Ecto neural progenitor cell (in vitro differentiated cells): ENCODE results near the gene GABRA4.

Source experiments
- DNase-seq: peaks from one replicate; pipeline ENCODE4 v3.0.0-alpha.2; 2018; ENCODE audit warnings: low spot score

Gene GABRA4

GRCh38 chr4:46927201-46927600 is 66.2 kb downstream of the GABRA4 start:
- no peak for DNase-seq

DNA sequence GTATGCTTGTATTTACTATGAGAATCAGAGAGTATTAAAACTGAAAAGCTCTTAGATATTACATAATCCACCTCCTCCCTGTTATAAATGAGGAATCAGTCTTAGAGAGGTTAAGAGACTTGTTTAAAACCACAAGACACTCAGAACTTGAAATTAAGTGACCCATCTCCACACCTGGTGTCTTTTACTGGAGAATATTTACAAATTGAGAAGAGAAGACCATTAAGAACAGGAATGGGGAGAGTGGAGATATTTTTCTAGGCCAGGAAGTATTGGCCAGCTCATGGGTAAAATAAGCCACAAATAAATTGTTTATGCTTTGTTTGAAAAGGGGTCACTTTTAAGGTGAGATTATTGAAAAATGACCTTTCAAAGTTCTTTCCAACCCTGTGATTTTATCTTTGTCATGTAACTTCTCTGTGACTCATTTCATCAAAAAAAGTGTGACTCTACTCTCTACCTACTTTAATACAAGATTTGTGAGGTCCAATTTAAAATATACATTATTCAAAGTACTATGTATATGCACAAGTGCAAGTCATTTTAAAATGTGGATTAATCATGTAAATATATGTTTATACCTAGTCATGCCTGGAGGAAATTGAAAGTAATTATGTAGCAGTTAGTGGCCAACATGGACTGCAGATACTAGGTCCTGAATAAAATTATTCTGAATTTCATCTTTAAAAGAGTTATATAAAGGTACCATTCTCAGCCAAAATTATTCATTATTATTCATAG is 68.4 kb downstream of the GABRA4 start:
- no peak for DNase-seq

GRCh38 chr4:46922205-46922604 is 71.2 kb downstream of the GABRA4 start:
- no peak for DNase-seq

GRCh38 chr4:46909078-46909477 is 84.3 kb downstream of the GABRA4 start, which contains the start of gene COX7B2:
TSS of gene COX7B2 (minus strand) at chr4:46909245. CDS start at chr4:46735192, 174,053 bp downstream.
- no peak for DNase-seq

DNA sequence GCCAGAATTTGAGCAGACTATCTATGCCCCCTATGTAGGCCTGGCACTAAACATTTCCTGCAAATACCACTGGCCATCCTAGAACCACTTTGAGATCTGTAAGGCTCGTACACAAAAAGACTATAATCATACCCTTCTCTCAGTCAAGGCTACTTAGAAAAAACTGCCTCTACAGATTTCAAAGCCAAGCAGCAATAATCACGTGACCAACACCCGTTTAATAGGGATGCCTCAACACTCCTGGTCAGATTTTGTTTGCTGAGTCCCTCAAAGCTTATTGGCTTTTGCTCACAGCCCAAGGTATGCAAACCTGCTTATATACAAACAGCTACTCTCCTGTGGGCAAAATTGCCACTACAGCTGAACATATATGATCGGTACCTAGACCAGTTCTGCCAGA is 85.2 kb downstream of the GABRA4 start:
- DNase-seq, result no peak

DNA sequence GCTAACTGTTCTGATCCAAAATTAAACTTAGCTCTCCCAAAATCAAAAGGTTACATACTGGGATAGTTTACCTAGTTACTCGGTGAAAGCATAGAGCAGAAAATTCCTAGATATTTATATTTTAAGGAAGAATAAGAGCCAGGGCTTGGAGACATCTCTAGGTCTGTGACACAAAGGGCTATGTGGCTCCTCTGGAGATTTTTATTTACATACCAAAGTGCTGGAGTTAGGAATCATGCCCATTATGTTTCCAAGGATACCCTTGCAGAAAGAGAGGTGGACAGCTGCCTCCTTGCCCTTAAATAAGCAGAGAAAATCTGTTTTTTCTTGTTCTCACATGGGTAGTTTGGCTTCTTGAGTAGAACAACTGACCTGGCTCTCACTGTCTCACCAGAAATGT is 93.3 kb downstream of the GABRA4 start:
- DNase-seq, result no peak

GRCh38 chr4:46894826-46895225 is 98.6 kb downstream of the GABRA4 start:
- no peak for DNase-seq

DNA sequence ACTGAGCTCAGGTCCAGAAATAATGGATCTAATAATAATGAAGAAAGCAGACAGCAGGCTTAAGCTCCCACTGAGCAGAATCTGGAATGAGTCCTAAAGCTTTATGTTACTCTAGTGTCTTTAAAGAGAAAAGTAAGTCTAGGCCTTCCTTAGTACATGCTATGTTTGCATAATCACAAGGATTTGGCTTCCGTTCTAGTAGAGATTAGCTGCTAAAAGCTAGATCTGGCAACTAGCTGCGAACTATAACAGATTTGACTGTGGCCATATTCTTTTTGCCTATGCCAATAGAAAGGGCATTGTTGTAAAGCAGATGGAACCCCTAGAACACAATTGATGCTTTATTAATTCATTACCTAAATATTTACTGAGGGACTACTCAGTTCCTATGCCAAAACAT is 103.3 kb downstream of the GABRA4 start:
- DNase-seq, result no peak

DNA sequence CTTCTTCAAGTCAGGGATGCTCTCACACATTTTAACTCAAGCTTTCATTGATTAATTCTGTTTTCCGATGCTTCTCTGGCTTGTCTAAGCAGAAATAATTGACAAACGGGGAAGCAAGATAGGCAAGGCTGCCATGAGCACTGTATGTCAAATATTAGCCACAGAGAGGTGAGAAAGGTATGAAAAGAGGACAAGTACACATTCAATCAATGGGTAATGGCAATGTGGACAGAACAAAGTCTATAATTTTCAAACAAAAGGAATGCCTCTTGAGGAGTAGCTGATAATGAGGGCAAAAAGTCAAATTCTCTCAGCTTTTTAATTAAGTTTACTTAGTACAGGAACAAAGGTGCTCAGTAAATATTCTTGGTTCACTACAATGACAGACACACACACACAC is 104.0 kb downstream of the GABRA4 start:
- no peak for DNase-seq

GRCh38 chr4:46886711-46887110 is 106.7 kb downstream of the GABRA4 start:
- no peak for DNase-seq

DNA sequence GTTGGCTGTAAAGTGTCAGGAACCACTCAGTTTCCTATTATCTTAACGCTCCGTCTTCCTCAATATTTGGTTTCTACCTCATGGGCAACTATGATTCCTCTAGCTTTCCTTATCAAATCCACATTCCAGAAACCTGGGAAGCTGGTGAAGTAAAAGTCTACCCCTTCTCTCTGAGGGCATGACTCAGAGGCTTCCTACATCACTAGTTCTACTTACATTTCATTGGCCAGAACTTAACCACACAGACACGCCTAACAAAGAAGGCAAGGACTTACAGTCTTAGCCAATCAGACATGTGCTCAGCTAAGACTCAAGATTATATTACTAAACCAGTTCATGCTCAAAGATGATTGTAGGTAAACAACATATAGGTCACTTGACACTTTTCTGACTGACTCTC is 114.7 kb downstream of the GABRA4 start:
- no peak for DNase-seq

GRCh38 chr4:46874811-46875210 is 118.6 kb downstream of the GABRA4 start:
- no peak for DNase-seq

- no peak for DNase-seq
Observed at GRCh38 chr4:46870411-46870810, 123.0 kb downstream of the GABRA4 start.
